Raji (cell line): ENCODE results near the gene NAA40.

Source experiments
- POLR2A ChIP-seq: IDR thresholded peaks from 2 replicates; pipeline ENCODE4 v1.6.1; 2011; ENCODE audit warnings: low read depth, low read length, control low read depth; ENCODE audit not compliant: insufficient read depth

NAA40 gene

DNA sequence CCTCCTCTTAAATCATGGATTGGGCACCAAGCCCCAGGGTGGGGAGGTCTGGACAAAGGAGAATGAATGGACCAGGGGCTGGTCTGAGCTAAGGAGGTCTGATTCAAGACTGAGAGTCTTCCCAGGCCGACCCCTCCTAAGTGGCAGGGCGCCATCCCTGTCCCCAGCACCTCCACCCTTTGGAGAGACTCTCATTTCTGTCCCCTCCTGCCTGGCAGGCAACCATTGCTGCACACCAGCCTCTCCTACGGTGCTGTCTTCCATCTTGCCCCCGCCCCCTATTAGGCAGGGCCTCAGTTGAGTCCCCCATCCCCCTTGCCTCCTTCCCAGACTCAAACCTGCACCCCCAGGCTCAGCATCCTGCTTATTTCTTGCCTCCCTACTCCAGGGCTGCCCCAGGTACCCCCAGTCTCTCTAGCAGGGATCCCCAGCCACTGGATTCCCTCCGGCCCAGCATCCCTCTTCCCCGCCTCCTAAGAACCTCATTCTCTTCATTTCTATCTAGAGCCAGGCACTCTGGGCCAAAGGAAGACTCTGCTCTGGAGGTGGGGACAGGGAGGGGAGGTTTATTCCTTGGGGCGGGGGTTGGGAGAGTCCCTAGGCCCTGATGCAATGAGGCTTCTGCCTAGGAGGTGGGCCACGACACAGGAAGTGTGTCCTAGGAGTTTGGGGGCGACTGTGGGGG, 20.2 kb upstream of the NAA40 start:
- no peak for TF ChIP-seq POLR2A

- TF ChIP-seq POLR2A: no peak
Observed at GRCh38 chr11:63919267-63920125, 19.3 kb upstream of the NAA40 start.

DNA sequence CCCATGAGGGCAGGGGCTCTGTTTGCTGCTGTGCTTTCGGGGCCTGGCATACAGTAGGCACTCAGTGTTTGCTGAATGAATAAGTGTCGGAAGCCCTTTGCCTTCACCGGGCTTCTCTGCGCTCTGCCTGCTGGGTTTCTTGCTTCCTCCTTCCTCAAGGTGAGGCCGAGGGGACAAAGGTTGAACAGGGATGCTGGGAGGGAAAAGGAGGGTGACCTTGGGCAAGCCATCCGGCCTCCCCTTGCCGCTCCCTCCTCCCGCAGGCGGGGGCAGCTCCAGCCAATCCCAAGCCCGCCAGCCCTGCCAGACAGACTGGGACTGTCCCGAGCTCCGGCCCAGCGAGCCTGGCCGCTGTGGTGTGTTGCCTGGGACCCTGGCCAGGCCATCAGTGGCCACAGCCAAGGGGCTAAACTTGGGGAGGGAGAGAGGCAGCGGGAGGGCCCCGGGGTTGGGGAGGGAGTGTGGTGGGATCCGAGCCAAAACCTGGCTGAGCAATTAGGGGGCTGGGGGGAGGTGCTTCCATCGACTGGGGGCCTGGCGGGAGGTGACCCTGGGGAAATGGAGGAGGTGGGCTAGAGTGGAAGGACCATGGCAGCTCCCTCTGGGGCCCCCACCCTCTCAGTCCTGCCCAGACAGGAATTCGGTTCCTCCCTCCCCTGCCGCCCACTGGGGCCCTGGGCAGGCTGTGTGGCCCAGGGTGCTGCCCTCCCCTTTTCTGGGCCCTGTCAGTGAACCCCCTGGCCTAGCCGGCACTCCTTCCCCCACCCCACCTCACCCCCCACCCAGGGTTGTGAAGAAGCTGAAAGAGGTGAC, 18.5 kb upstream of the NAA40 start:
- TF ChIP-seq POLR2A: no peak

DNA sequence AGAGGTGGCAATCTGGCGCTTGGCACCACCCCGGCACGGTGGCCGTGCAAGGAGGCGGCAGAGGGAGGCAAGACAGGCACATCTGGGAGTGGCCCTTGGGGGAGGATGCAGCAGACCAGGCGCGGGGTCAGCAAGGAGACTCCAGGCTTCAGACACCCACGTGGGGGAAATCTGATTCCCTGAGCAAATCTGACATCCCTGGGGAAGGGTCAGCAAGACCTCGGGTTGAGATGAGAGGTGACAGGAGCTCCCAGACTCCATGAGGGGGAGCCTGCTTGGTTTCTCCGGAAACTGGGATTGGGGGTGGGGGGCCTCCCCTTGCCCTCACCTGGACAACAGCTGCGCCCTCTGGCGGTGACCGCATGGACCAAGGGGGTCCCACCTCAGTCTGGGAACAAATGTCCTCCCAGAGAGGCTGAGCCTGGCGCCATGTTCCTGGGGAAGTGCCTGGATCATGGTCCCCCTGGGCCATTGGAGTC, 17.8 kb upstream of the NAA40 start:
- no peak for TF ChIP-seq POLR2A

GRCh38 chr11:63922673-63923192, 16.1 kb upstream of the NAA40 start:
- no peak for TF ChIP-seq POLR2A

GRCh38 chr11:63923319-63923718, 15.5 kb upstream of the NAA40 start:
- no peak for TF ChIP-seq POLR2A

- no peak for TF ChIP-seq POLR2A
Observed at GRCh38 chr11:63929616-63930015, 9.2 kb upstream of the NAA40 start.

GRCh38 chr11:63931045-63931444, 7.8 kb upstream of the NAA40 start:
- no peak for TF ChIP-seq POLR2A

DNA sequence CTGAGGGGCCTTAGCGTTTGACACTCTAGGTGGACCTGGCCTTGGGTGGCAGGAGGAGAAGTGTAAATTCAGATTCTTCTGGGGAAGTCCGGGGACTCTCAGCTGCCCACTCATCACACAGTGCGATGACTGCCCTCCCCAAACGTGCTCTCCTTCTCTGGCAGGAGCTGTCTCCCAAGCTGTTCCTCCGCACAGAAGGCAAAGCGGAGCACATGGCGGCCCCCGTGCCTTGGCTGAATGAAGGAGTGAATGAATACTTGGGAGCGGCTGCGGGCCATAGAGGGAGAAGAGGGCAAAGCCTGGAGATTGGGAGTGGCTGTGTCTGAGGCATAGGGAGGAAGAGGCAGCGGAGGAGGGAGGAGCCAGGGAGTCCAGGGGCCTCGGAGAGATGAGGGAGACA, 6.9 kb upstream of the NAA40 start:
- no peak for TF ChIP-seq POLR2A

DNA sequence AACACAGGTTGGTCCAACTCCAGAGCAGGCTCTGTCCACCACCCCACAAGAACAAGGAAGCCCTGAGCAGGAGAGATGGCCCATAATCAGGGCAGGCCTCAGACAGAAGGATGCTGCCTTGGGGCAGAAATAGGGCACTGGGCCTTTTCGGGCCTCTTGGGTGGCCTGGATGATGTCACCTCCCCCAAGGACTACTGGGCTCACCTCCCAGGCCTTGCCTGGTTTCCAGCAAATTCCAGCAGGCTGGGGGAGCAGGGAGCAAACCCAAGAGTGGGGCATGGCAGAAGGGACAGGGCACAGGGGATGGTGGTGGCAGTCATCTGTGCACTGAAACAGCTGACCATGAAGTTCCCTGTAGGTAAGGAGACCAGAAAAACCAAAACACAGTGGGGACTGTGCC, 5.3 kb upstream of the NAA40 start:
- TF ChIP-seq POLR2A: no peak

GRCh38 chr11:63937713-63938478, 906 bp upstream of the NAA40 start:
- peak; percentile 49 for TF ChIP-seq POLR2A

- no peak for TF ChIP-seq POLR2A
Observed at GRCh38 chr11:63939397-63939891, 642 bp downstream of the NAA40 start.

- no peak for TF ChIP-seq POLR2A
Observed at GRCh38 chr11:63940786-63941185, 2.0 kb downstream of the NAA40 start.

DNA sequence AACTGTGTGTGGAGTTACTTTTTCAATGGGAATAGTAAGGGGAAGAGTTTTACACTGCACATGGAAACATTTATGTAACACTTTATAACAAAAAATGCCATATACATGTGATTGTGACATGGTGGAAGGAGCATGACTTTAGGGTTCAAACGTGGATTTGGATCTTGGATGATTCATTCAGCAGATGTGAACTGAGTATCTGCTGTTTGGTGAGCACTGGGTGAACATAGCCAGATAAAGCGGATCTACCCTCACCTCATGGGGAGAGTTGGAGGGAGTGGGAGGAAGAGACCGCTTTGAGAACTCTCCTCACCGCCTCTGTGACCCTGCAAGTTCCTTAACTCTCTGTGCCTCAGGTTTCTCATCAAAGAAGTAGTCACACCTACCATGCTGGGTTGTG, 3.1 kb downstream of the NAA40 start:
- no peak for TF ChIP-seq POLR2A
